Measurements from ENCODE around the gene METTL2B. TPM values are rescaled to one million over a fixed set of nuclear protein-coding genes. Genes with fewer than 3 reads are reported as not detected.

METTL2B gene
- total RNA-seq, 4 donors from 2014 or later = 21.6 to 27.9 (median 24.1) TPM

- Histone ChIP-seq H3K4me1 (peaks cover 0 to 26% (median 12%) of the 10 kb centered on the region in 4 donors), H3K9me3 (no peaks in the 10 kb centered on the region), H3K4me3 (no peak overlapping the region), H3K36me3 (no peaks in the 10 kb centered on the region), H3K27me3 (no peaks in the 10 kb centered on the region), H3K27ac (no peak overlapping the region)
- TF ChIP-seq EP300 (IDR thresholded peaks at IDR 0.05) (no peak), POLR2A (IDR thresholded peaks at IDR 0.05) (no peak), CTCF (IDR thresholded peaks at IDR 0.05) (no peak)
- DNase-seq (ENCODE audit: low spot score in 2 of 2) = no peak
- WGBS, 2 donors = 58 to 75% methylated on average over 4 of the region's 4 CpGs
These were observed 41.9 kb upstream of the METTL2B start for GRCh38 chr7:128434413-128435326.

- no peak for TF ChIP-seq POLR2A (IDR thresholded peaks at IDR 0.05)
- TF ChIP-seq EP300 (IDR thresholded peaks at IDR 0.05) = no peak
- TF ChIP-seq CTCF (IDR thresholded peaks at IDR 0.05) = no peak
- DNase-seq (ENCODE audit: low spot score in 2 of 2) = no peak
- H3K27me3 ChIP-seq = no peaks in the 10 kb centered on the region
- 60 to 64% methylated on average over 3 of the region's 3 CpGs for WGBS, 2 donors
- H3K4me1 ChIP-seq = peaks cover 0 to 25% (median 12%) of the 10 kb centered on the region in 4 donors
- H3K4me3 ChIP-seq = no peak overlapping the region
- no peaks in the 10 kb centered on the region for H3K36me3 ChIP-seq
- H3K9me3 ChIP-seq = no peaks in the 10 kb centered on the region
- no peak overlapping the region for H3K27ac ChIP-seq
These were observed 41.2 kb upstream of the METTL2B start for GRCh38 chr7:128435327-128435686.

GRCh38 chr7:128437426-128438332 is 38.9 kb upstream of the METTL2B start:
- no peaks in the 10 kb centered on the region for H3K36me3 ChIP-seq
- no peaks in the 10 kb centered on the region for H3K9me3 ChIP-seq
- 82 to 83% methylated on average over 8 of the region's 8 CpGs for WGBS, 2 donors
- no peak for TF ChIP-seq CTCF (IDR thresholded peaks at IDR 0.05)
- no peak for TF ChIP-seq EP300 (IDR thresholded peaks at IDR 0.05)
- TF ChIP-seq POLR2A (IDR thresholded peaks at IDR 0.05) = no peak
- H3K4me3 ChIP-seq = no peak overlapping the region
- no peak overlapping the region for H3K27ac ChIP-seq
- peaks cover 0 to 8% (median 2%) of the 10 kb centered on the region in 4 donors for H3K4me1 ChIP-seq
- H3K27me3 ChIP-seq = no peaks in the 10 kb centered on the region
- DNase-seq (ENCODE audit: low spot score in 2 of 2) = no peak

- Histone ChIP-seq H3K4me1 (no peaks in the 10 kb centered on the region), H3K9me3 (no peaks in the 10 kb centered on the region), H3K36me3 (no peaks in the 10 kb centered on the region), H3K4me3 (no peak overlapping the region), H3K27ac (no peak overlapping the region), H3K27me3 (no peaks in the 10 kb centered on the region)
- 91 to 99% methylated on average over 3 of the region's 3 CpGs for WGBS, 2 donors
- TF ChIP-seq POLR2A (IDR thresholded peaks at IDR 0.05) (no peak), CTCF (IDR thresholded peaks at IDR 0.05) (no peak), EP300 (IDR thresholded peaks at IDR 0.05) (no peak)
- no peak for DNase-seq (ENCODE audit: low spot score in 2 of 2)
These were observed 34.2 kb upstream of the METTL2B start for GRCh38 chr7:128442356-128442755.

All from tibial nerve (tissue), 4 donors.